ENCODE results near the gene HIPK3.
"Not testable (repeated sequence)": the region's sequence is repeated elsewhere in the genome, so short reads cannot be mapped to it uniquely, and the experiment has no call there.

HIPK3 gene

DNA sequence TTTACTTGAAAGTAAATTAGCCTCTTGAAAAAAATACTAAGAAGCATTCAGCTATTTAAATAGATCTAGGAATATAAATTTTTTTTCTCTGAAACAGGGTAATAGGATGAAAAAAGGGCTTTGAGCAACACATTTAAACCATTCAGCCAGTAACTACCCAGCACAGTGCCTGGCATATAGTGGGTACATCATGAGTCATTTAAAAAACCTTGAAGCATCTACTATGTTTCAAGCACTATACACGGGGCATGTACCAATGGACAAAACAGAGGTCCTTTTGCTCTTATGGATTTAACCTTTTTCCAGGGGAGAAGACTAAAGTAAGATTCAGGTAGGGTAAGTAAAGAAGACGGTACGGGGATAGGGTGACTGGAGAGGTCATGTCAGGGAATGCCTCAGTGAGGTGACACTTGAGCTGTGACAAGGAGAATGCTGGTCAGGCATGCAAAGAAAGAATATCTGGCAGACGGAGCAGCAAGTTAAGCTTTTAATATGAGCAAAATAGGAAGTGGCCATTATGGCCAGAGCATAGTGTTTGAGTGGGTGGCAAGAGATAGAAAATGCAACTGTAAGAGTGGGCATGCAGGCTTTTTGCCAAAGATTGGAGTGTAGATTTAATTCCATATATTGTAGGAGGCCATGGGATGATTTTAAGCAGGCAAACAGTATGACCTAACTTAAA lies 101.1 kb downstream of the HIPK3 start:
- no peak for DNase-seq (ENCODE audit: low read depth in 2 of 2)

DNA sequence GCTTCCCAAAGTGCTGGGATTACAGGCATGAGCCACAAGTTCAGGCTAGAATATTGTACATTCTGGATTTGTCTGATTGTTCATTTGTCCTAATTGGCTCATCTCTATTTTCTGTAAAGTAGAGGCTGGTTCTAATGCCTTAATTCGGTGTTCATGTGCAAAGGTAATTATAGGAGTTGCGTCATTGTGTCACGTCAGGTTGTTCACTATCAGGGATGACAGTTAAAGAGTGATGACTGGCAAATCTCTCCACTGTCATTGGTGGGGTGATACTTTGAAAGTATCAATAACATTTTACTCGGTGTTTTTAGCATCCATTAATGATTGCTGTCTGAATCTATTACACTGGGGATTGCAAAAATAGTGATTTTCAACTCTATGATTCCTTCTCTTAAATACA lies 103.5 kb downstream of the HIPK3 start:
- no peak for DNase-seq (ENCODE audit: low read depth in 2 of 2)

- DNase-seq (ENCODE audit: low read depth in 2 of 2): no peak
Observed at GRCh38 chr11:33362051-33362910, 105.1 kb downstream of the HIPK3 start.

DNA sequence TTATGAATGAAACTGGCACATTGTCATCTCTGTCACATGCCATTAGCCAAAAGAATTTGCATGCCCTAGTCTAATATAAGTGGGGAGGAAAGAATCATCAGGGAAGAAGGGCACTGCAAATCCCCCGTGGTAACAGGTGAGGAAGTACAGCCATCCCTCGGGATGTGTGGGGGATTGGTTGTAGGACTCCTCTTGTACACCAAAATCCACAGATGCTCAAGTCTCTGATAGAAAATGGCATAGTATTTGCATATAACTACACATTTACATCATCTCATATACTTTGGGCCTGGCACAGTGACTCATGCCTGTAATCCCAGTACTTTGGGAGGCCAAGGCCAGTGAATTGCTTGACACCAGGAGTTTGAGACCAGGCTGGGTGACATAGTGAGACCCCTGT lies 109.7 kb downstream of the HIPK3 start:
- no peak for DNase-seq (ENCODE audit: low read depth in 2 of 2)

DNA sequence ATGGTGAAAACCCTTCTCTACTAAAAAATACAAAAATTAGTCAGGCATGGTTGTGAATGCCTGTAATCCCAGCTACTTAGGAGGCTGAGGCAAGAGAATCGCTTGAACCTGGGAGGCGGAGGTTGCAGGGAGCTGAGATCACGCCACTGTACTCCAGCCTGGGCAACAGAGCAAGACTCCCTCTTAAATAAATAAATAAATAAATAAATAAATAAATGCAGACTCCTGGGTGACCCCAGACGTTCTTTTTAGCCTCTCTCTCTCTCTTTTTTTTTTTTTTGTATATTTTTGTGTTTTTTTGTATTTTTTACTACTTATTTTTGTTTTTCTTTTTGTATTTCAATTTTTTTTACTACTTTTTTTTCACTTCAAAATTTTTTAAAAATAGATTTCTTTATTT lies 111.3 kb downstream of the HIPK3 start:
- DNase-seq (ENCODE audit: low read depth in 2 of 2): not testable (repeated sequence)

DNA sequence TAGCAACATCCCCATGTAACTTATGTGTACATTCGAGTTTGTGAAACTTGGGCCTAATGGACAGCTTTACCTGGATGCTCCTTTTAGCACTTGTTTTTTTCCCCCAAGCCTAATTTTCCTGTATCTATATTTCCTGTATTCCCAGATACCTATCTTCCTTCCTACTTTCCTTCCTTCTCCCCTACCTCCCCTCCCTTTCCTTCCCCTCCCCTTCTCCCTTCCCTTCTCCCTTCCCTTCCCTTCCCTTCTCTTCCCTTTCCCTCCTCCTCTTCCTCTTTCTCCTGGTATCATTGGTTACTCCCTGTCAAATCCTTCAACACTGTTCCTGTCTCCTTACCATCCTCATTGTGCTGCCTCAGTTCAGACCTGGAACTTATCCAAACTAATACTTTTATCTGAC lies 111.8 kb downstream of the HIPK3 start:
- no peak for DNase-seq (ENCODE audit: low read depth in 2 of 2)

GRCh38 chr11:33373636-33374035 lies 116.5 kb downstream of the HIPK3 start:
- no peak for DNase-seq (ENCODE audit: low read depth in 2 of 2)

DNA sequence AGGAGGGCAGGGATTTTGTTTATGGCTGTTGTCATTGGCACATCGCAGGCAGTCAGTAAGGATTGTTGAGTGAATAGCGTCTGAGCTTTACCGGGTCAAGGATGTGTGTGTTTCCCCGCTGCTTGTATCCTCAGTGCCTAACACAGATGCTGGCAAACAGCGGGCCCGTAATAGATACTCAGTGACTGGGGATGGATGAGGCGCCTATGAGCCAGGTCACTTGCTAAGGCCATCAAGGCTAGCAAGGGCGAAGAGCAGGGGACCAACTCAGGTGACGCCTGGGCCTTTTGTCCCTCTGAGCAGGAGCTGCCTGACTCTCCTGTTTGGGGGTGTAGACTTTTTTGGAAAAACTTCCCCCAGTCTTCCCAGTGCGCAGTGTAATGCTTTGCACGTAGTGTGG lies 118.1 kb downstream of the HIPK3 start:
- DNase-seq (ENCODE audit: low read depth in 2 of 2): no peak

DNA sequence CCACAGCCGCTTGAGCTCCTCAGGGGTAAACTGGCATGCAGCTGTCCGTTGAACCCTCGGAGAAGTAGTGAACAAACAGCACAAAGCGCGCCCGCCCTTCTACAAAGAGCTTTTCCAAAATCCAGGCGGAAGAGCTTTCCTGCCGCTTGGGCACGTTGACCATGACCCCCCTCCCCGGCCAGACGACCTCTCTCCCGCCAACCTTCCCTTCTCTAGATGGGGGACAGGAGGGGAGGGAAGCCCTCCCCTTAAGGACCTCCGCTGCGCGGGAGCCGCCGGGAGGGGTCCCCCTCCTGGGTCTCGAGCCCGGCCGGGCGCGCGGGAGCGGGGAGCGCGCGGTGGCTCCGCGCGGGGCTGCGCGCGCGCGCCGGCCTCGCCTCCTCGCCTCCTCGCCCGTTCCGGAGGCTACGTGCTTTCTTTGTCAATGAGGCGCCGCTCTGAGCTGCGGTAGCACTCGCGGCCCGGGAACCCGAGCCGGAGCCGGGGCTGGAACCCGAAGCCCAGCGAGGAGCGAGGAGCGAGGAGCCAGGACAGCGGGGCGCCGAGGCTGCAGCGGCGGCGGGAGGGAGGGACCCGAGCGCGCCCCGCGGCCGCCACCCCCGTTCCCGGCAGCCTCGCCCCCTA lies 118.6 kb downstream of the HIPK3 start, which contains the start of gene KIAA1549L:
KIAA1549L (plus strand) TSS at position 421 of the 624 bp plus-strand sequence.
- no peak for DNase-seq (ENCODE audit: low read depth in 2 of 2)

DNA sequence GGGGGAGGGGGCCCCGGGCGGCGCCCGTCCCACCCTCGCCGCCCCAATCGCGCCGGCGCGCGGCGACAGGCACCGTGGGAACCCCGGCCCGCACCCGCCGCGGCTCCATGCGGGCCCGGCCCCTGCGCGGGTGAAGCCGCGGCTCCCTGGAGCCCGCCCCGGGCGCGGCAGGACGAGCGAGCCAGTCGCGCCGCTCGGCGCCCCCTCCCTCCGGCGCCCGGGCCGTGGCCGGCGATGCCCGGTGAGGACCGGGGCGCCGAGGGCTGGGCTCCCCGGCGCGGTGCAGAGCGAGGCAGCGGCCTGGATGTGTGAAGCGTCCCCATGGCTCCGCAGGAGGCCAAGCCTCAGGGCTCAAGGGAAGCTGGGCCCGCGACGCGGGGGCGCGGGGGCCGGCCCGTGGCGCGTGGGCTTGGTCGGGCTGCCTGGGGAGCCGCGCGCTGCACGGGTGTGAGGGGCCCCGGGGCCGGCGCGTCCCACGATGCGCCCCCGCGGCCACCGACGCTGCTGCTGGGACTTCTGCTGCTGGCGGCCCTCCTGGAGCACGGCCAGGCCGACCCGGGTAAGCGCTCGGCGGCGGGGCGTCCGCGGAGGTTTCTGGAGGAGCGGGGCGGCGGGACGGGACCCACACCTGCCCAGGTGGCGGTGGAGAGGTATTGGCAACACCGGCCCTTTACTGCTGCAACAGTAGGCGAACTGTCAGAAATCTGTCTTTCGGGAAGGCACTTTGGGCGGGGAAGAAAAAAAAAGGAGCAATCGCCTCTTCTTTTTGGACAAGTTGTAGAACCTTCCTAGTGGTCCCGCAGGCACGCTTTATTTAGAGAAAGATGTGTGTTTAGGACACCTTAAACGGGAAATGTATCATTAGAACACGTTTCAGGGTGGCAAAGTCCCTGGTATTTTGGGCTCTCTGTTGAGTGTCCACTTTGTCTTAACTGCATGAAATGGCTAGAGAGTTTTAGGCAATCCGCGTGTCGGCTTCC lies 119.4 kb downstream of the HIPK3 start:
- no peak for DNase-seq (ENCODE audit: low read depth in 2 of 2)

- DNase-seq (ENCODE audit: low read depth in 2 of 2): no peak
Observed at GRCh38 chr11:33377412-33378370, 120.5 kb downstream of the HIPK3 start.

DNA sequence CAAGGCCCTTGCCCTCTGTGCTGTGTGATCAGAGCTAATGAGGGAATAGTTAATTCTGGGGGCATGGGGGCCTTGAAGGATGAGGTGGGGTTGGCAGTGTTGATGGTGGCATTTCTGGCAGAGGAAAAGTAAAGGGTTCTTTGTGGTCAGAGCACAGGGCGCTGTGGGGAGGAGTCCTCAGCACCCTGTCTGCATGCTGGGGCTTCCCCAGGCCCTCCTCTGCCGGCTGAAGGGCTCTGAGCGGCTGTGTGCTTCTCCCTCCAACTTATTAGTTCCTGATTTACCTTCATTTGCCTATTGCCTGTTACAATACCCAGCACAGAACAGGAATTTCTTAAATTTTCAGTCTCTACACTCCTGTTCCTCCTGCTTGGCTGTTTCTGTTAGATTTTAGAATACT lies 122.8 kb downstream of the HIPK3 start:
- no peak for DNase-seq (ENCODE audit: low read depth in 2 of 2)

- DNase-seq (ENCODE audit: low read depth in 2 of 2): no peak
Observed at GRCh38 chr11:33383075-33383919, 126.1 kb downstream of the HIPK3 start.

DNA sequence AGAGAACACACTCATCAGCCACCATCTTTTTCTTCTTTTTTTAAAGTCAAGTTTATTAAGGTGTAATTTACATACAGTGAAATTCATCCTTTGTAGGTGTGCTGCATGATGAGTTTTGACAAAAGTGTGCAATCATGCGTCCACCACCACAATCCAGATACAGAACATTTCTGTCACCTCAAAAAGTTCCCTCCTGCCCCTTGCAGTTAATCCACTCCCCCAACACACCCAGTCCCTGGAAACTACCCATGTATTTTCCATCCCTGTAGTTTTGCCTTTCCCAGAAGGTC lies 126.7 kb downstream of the HIPK3 start:
- no peak for DNase-seq (ENCODE audit: low read depth in 2 of 2)

DNA sequence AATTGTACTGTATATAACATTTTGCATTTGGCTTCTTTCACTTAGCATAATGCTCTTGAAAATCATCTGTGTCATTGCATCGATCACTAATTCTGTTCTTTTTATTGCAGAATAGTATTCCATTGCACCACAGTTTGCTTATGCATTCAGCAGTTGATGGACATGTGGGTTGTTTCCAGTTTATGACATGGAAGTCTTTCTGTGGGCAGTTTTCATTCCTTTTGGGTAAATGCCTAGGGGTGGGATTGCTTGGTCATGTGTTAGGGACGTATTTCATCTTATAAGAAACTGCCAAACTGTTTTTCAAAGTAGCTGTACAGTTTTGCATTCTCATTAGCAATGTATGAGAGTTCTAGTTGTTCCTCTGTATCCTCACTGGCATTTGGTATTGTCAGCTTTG lies 127.0 kb downstream of the HIPK3 start:
- DNase-seq (ENCODE audit: low read depth in 2 of 2): no peak

DNA sequence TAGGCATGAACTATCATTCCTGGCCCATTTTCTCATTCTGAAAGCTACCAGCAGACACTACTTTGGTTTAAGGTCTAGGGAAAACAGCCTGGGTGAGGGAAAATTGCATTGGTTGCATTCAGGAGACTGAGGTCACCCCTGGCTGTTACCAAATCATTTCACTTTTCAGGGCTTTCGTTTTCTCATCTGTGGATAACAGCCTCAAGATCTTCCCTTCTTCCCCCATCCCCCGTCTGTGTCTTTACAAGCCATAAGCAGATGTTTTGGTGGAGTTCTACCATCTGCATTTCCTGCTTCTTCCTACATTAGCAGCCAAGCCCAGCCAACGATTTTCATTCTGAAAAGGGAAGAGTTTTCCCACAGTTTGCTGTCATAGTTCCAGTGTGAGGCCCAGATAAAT lies 130.4 kb downstream of the HIPK3 start:
- no peak for DNase-seq (ENCODE audit: low read depth in 2 of 2)

DNA sequence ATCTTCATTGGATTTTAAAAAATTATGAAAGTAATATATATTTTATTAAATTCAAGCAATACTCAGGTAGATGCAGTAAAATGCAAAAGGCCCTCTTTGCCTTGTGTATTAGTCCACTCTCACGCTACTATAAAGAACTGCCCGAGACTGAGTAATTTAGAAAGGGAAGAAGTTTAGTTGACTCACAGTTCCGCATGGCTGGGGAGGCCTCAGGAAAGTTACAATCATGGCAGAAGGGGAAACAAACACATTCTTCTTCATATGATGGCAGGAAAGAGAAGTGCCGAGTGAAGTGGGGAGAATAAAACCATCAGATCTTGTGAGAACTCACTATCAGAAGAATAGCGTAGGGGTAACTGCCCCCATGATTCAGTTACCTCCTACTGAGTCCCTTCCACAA lies 130.8 kb downstream of the HIPK3 start:
- DNase-seq (ENCODE audit: low read depth in 2 of 2): no peak

GRCh38 chr11:33388793-33389525 lies 131.8 kb downstream of the HIPK3 start:
- no peak for DNase-seq (ENCODE audit: low read depth in 2 of 2)

DNA sequence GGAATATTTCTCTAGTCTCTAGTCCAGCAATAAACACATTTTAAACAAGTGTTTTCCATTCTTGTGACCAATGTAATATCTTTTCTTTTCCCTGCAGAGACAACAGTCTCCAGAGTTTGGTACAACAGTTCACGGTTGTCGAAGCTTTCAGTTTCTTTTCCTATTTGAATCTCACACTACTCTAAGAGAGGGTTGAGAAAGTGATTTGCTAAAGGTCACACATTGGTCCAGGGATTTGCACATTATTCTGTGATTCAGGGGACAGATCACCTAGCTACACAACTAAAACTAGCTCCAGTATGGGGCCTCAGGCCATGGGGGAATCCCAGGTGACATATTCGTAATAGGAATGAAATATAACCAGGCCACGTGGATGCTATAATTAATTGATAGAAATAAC lies 132.5 kb downstream of the HIPK3 start:
- DNase-seq (ENCODE audit: low read depth in 2 of 2): no peak

Measured in stimulated activated CD4-positive, alpha-beta T cell treated with anti-CD3 and anti-CD28 coated beads, Interleukin-1b, Interleukin-23, amount 100 ng/mL, for 4 hours (primary cell).